H1 (cell line): ENCODE measurements around the gene PGM2L1. TPM values are rescaled to one million over a fixed set of nuclear protein-coding genes. Genes with fewer than 3 reads are reported as not detected.

Experiments used
- CTCF ChIA-PET: fragments of 300-600 bp; sonication (Branson Sonifier 250); formaldehyde crosslinking; loops from one replicate; lab custom pipeline; 2021; ENCODE audit not compliant: partially characterized antibody; lab: Charles Lee
- POLR2A ChIA-PET: fragments of 300-600 bp; sonication (Branson Sonifier 250); formaldehyde crosslinking; loops from one replicate; lab custom pipeline; 2021; ENCODE audit warnings: inconsistent platforms; ENCODE audit not compliant: partially characterized antibody; lab: Charles Lee
- DNase-seq, 2 experiments: peaks; one replicate each; pipeline versions ENCODE4 v3.0.0 to v3.0.0-alpha.2; 2010 to 2022; ENCODE audit warnings: low spot score in 2 of 2, low read depth in 1 of 2, mixed read lengths in 1 of 2
- FAIRE-seq: peaks from 2 replicates; lab custom pipeline; 2011; peaks lifted over from hg19 to GRCh38; lab: Jason Lieb, UNC
- H2AFZ ChIP-seq: 2 replicates; pipeline ENCODE4 v1.8.1; 2012; ENCODE audit warnings: low read length, inconsistent platforms
- H2AK5ac ChIP-seq: 2 replicates; pipeline ENCODE4 v1.6.1; 2013; ENCODE audit warnings: low read depth, low read length
- H2BK120ac ChIP-seq: replicated peaks from 2 replicates; pipeline ENCODE3; 2013; ENCODE audit warnings: low read depth, low read length, inconsistent platforms
- H2BK12ac ChIP-seq: 2 replicates; pipeline ENCODE4 v1.6.1; 2013; ENCODE audit warnings: low read depth, low read length
- H2BK15ac ChIP-seq: 2 replicates; pipeline ENCODE4 v1.6.1; 2013; ENCODE audit warnings: low read length
- H2BK20ac ChIP-seq: 2 replicates; pipeline ENCODE4 v1.6.1; 2013; ENCODE audit warnings: low read length
- H2BK5ac ChIP-seq: 2 replicates; pipeline ENCODE4 v1.6.1; 2013; ENCODE audit warnings: low read depth, low read length
- H3K14ac ChIP-seq: 2 replicates; pipeline ENCODE4 v1.6.1; 2013; ENCODE audit warnings: inconsistent platforms; ENCODE audit not compliant: insufficient read length
- H3K18ac ChIP-seq: 2 replicates; pipeline ENCODE4 v1.6.1; 2013; ENCODE audit warnings: low read length; ENCODE audit errors: extremely low read depth
- H3K23ac ChIP-seq: 2 replicates; pipeline ENCODE4 v1.6.1; 2013; ENCODE audit warnings: inconsistent platforms; ENCODE audit not compliant: insufficient read length
- H3K23me2 ChIP-seq: 2 replicates; pipeline ENCODE4 v1.6.1; 2013; ENCODE audit warnings: low read depth, low read length
- H3K27ac ChIP-seq: 2 replicates; pipeline ENCODE4 v1.6.1; 2011; ENCODE audit warnings: low read depth, low read length, inconsistent platforms
- H3K27me3 ChIP-seq, 4 experiments: replicated peaks in 1 of 4; 1 replicate in 1 of 4; 2 replicates in 3 of 4; pipeline versions ENCODE4 v1.6.1 to v1.8.1; 2011 to 2013; ENCODE audit warnings: low read length in 3 of 4, mild to moderate bottlenecking in 3 of 4, inconsistent platforms in 2 of 4, mixed read lengths in 2 of 4, moderate library complexity in 1 of 4; ENCODE audit not compliant: control insufficient read depth in 3 of 4, insufficient read depth in 3 of 4; ENCODE audit errors: extremely low read depth in 1 of 4
- H3K36me3 ChIP-seq, 4 experiments: 2 replicates each; pipeline versions ENCODE4 v1.6.1 to v1.8.1; 2011 to 2013; ENCODE audit warnings: mild to moderate bottlenecking in 4 of 4, low read length in 3 of 4, moderate library complexity in 2 of 4, control low read depth in 1 of 4, inconsistent platforms in 1 of 4; ENCODE audit not compliant: insufficient read depth in 4 of 4, control insufficient read depth in 2 of 4
- H3K4ac ChIP-seq: replicated peaks from 2 replicates; pipeline ENCODE3; 2013; ENCODE audit warnings: low read length, low read depth, mixed read lengths, inconsistent platforms; ENCODE audit not compliant: insufficient read length
- H3K4me1 ChIP-seq, 4 experiments: replicated peaks in 1 of 4; 1 replicate in 1 of 4; 2 replicates in 3 of 4; pipeline versions ENCODE4 v1.6.1 to v1.8.1; 2011 to 2013; ENCODE audit warnings: low read length in 3 of 4, inconsistent platforms in 2 of 4, mixed read lengths in 1 of 4; ENCODE audit not compliant: insufficient read depth in 4 of 4, control insufficient read depth in 3 of 4
- H3K4me2 ChIP-seq, 2 experiments: 2 replicates each; pipeline versions ENCODE4 v1.6.1 to v1.8.1; 2011 to 2013; ENCODE audit warnings: low read depth in 2 of 2, low read length in 2 of 2, control low read depth in 1 of 2, inconsistent platforms in 1 of 2, mild to moderate bottlenecking in 1 of 2; ENCODE audit not compliant: insufficient read depth in 1 of 2
- H3K4me3 ChIP-seq, 4 experiments: fragments of 200-600, 300-600 bp in 1 of 4; sonication (generic), shearing (Covaris generic), sonication (Bioruptor Twin) in 1 of 4; 2 replicates each; pipeline versions ENCODE4 v1.5.1 to v1.8.1; 2011 to 2016; ENCODE audit warnings: low read length in 4 of 4, low read depth in 3 of 4, control low read depth in 2 of 4, inconsistent platforms in 2 of 4, mild to moderate bottlenecking in 2 of 4, mixed read lengths in 1 of 4, moderate library complexity in 1 of 4; ENCODE audit not compliant: insufficient read depth in 2 of 4; ENCODE audit errors: extremely low read depth in 1 of 4
- H3K56ac ChIP-seq: replicated peaks from 2 replicates; pipeline ENCODE3; 2013; ENCODE audit warnings: low read depth, mild to moderate bottlenecking, mixed read lengths, low read length, inconsistent platforms; ENCODE audit not compliant: insufficient read length
- H3K79me1 ChIP-seq: 2 replicates; pipeline ENCODE4 v1.6.1; 2013; ENCODE audit warnings: low read depth, low read length, control low read depth
- H3K79me2 ChIP-seq, 2 experiments: 2 replicates each; pipeline versions ENCODE4 v1.6.1 to v1.8.1; 2012 to 2013; ENCODE audit warnings: low read length in 2 of 2, mild to moderate bottlenecking in 2 of 2, inconsistent platforms in 1 of 2; ENCODE audit not compliant: insufficient read depth in 2 of 2, control insufficient read depth in 1 of 2
- H3K9ac ChIP-seq, 4 experiments: replicated peaks in 1 of 4; 1 replicate in 1 of 4; 2 replicates in 3 of 4; pipeline versions ENCODE4 v1.6.1 to v1.8.1; 2011 to 2013; ENCODE audit warnings: low read depth in 3 of 4, low read length in 3 of 4, control low read depth in 2 of 4, mild to moderate bottlenecking in 2 of 4, moderate library complexity in 2 of 4, inconsistent platforms in 1 of 4; ENCODE audit errors: extremely low read depth in 1 of 4
- H3K9me3 ChIP-seq, 2 experiments: 2 replicates each; pipeline versions ENCODE4 v1.6.1 to v1.8.1; 2012 to 2013; ENCODE audit warnings: mild to moderate bottlenecking in 2 of 2, moderate library complexity in 2 of 2, control low read depth in 1 of 2, inconsistent platforms in 1 of 2, low read depth in 1 of 2, low read length in 1 of 2, mixed read lengths in 1 of 2; ENCODE audit not compliant: insufficient read depth in 2 of 2
- H4K20me1 ChIP-seq, 2 experiments: replicated peaks in 1 of 2; 2 replicates each; pipeline versions ENCODE3 to v1.8.1; 2011 to 2013; ENCODE audit warnings: inconsistent platforms in 2 of 2, low read length in 2 of 2, mild to moderate bottlenecking in 1 of 2; ENCODE audit not compliant: insufficient read depth in 2 of 2, control insufficient read depth in 1 of 2
- H4K5ac ChIP-seq: 2 replicates; pipeline ENCODE4 v1.6.1; 2013; ENCODE audit warnings: low read length, low read depth, mixed read lengths, inconsistent platforms; ENCODE audit not compliant: insufficient read length
- H4K8ac ChIP-seq: 2 replicates; pipeline ENCODE4 v1.8.0; 2013; ENCODE audit warnings: mild to moderate bottlenecking, moderate library complexity, low read length, inconsistent platforms; ENCODE audit not compliant: insufficient read depth; ENCODE audit errors: extremely low read depth
- H4K91ac ChIP-seq: replicated peaks from 2 replicates; pipeline ENCODE3; 2013; ENCODE audit warnings: low read length, mixed read lengths, inconsistent platforms; ENCODE audit not compliant: insufficient read length
- BRCA1 ChIP-seq: IDR thresholded peaks from 2 replicates; pipeline ENCODE4 v1.6.1; 2012; ENCODE audit warnings: low read depth, low read length, improper control_type of control experiment
- EGR1 ChIP-seq: IDR thresholded peaks from 2 replicates; pipeline ENCODE4 v1.6.1; 2011; ENCODE audit warnings: low read depth, low read length, borderline replicate concordance
- EZH2 ChIP-seq: fragments of 200-600 bp; sonication (generic); IDR thresholded peaks from 2 replicates; pipeline ENCODE4 v1.7.1; 2012; ENCODE audit warnings: low read depth, mild to moderate bottlenecking, moderate library complexity, low read length, inconsistent platforms; ENCODE audit not compliant: severe bottlenecking
- GABPA ChIP-seq: IDR thresholded peaks from 2 replicates; pipeline ENCODE4 v1.6.1; 2011; ENCODE audit warnings: mild to moderate bottlenecking, low read length, moderate library complexity, borderline replicate concordance; ENCODE audit not compliant: insufficient read depth
- NRF1 ChIP-seq: IDR thresholded peaks from 2 replicates; pipeline ENCODE4 v1.6.1; 2011; ENCODE audit warnings: mild to moderate bottlenecking, low read depth, low read length, improper control_type of control experiment
- PHF8 ChIP-seq: fragments of 200-600 bp; sonication (generic); conservative IDR thresholded peaks from 2 replicates; pipeline ENCODE4 v1.7.1; 2012; ENCODE audit warnings: low read depth, mild to moderate bottlenecking, inconsistent platforms, low read length, moderate library complexity
- RBBP5 ChIP-seq: IDR thresholded peaks from 2 replicates; pipeline ENCODE4 v1.7.1; 2012; ENCODE audit warnings: low read depth, mild to moderate bottlenecking, inconsistent platforms, low read length, moderate library complexity, borderline replicate concordance
- RNF2 ChIP-seq: fragments of 200-900, 300-1000 bp; sonication (generic); IDR thresholded peaks from 2 replicates; pipeline ENCODE4 v1.7.1; 2016; ENCODE audit warnings: borderline replicate concordance, low read depth, mild to moderate bottlenecking, antibody characterized with exemption, low read length; ENCODE audit not compliant: poor library complexity, severe bottlenecking; ENCODE audit errors: missing control alignments
- SP2 ChIP-seq: IDR thresholded peaks from 2 replicates; pipeline ENCODE4 v1.6.1; 2012; ENCODE audit warnings: mild to moderate bottlenecking, low read length, inconsistent platforms
- SRF ChIP-seq: IDR thresholded peaks from 2 replicates; pipeline ENCODE4 v1.6.1; 2011; ENCODE audit warnings: mild to moderate bottlenecking, low read depth, low read length, moderate library complexity
- SUZ12 ChIP-seq: fragments of 200-600 bp; sonication (generic); IDR thresholded peaks from 2 replicates; pipeline ENCODE4 v1.6.1; 2012; ENCODE audit warnings: mild to moderate bottlenecking, inconsistent platforms, low read length, moderate library complexity, mixed read lengths
- TCF12 ChIP-seq: IDR thresholded peaks from 2 replicates; pipeline ENCODE4 v1.6.1; 2011; ENCODE audit warnings: low read depth, mild to moderate bottlenecking, low read length
- ZNF274 ChIP-seq: IDR thresholded peaks from 2 replicates; pipeline ENCODE4 v1.7.0; 2012; ENCODE audit warnings: low read length, borderline replicate concordance; ENCODE audit errors: extremely low read depth
- WGBS, 2 experiments: shearing (Covaris generic) in 1 of 2; methylation state at CpG; one replicate each; pipeline versions ENCODE4 v1.1.6 to v1.1.7; 2013 to 2015; ENCODE audit warnings: low lambda C conversion rate in 2 of 2, mixed read lengths in 2 of 2, inconsistent platforms in 1 of 2, low coverage in 1 of 2, missing lambda C conversion rate in 1 of 2; ENCODE audit not compliant: insufficient replicate concordance in 2 of 2, insufficient coverage in 1 of 2, insufficient read length in 1 of 2; ENCODE audit errors: extremely low coverage in 1 of 2, missing lambda C conversion rate in 1 of 2; 5-methylcytosine and 5-hydroxymethylcytosine counted together
- polyA plus RNA-seq, 7 experiments: library from polyadenylated mRNA; depleted of rRNA in 3 of 7; stranded (reverse) in 5 of 7; unstranded in 2 of 7; fragments of >200 nt in 5 of 7; fragments of 200-250 nt in 2 of 7; gene quantifications; 1 replicate in 5 of 7; 2 replicates in 1 of 7; 4 replicates in 1 of 7; pipeline versions ENCODE4 v1.2.1 to v1.2.3, GENCODE V29; 2011 to 2013; ENCODE audit warnings: missing spikeins in 2 of 7, mixed read lengths in 2 of 7
- total RNA-seq: library from RNA; stranded (reverse); fragmentation: NEBNext Ultra II Directional; extraction: Animal tissue kit (Norgen Biotek cat#: 25700); gene quantifications from 2 replicates; pipeline ENCODE4 v1.2.1, GENCODE V29; 2021

PGM2L1 gene
- total and polyA plus RNA-seq, 2 of the 8 experiments (the other 6 are each of a cell fraction or from before 2014, with no cell fraction given): 5.0 to 42.7 TPM

GRCh38 chr11:74437441-74438042 is 39.3 kb upstream of the PGM2L1 start:
- no peak overlapping the region for H2BK20ac ChIP-seq
- no peaks in the 10 kb centered on the region for H3K23me2 ChIP-seq
- no peaks in the 10 kb centered on the region for H3K9me3 ChIP-seq
- no peak overlapping the region for H2BK15ac ChIP-seq
- H3K56ac ChIP-seq: no peak overlapping the region
- no peaks in the 10 kb centered on the region for H3K4me1 ChIP-seq
- POLR2A ChIA-PET: interaction anchor here (1.1 kb wide), 1 partner anchor 56 kb away, joined by 3 read pairs; the partner anchor contains the start of gene LIPT2
- CTCF ChIA-PET: interaction anchor here (0.6 to 6.4 kb wide), 7 partner anchors 13 to 182 kb away, joined by 3 to 63 read pairs (median 3); no protein-coding TSS in a partner anchor
- WGBS, 2 experiments: 79% methylated on average over 1 of the region's 1 CpG; no CpG with 5 or more reads in 1 of the 2 experiments
- H3K14ac ChIP-seq: no peak overlapping the region
- no peak overlapping the region for H2AFZ ChIP-seq
- H4K20me1 ChIP-seq: no peaks in the 10 kb centered on the region
- H3K27me3 ChIP-seq: peaks cover 0 to 2% (median 0%) of the 10 kb centered on the region in 4 experiments; a peak in 1 of 7 replicates
- no peak overlapping the region for H3K4ac ChIP-seq
- H3K79me1 ChIP-seq: no peaks in the 10 kb centered on the region
- no peak overlapping the region for H4K8ac ChIP-seq
- H4K91ac ChIP-seq: no peak overlapping the region
- no peaks in the 10 kb centered on the region for H3K79me2 ChIP-seq
- H3K23ac ChIP-seq: no peak overlapping the region
- no peak overlapping the region for H2BK12ac ChIP-seq
- FAIRE-seq: no peak
- H3K9ac ChIP-seq: no peak overlapping the region
- DNase-seq: no peak
- H2BK5ac ChIP-seq: no peak overlapping the region
- H2AK5ac ChIP-seq: no peak overlapping the region
- H4K5ac ChIP-seq: no peak overlapping the region
- H3K18ac ChIP-seq: no peak overlapping the region
- H3K4me2 ChIP-seq: no peak overlapping the region
- no peak overlapping the region for H3K4me3 ChIP-seq
- H2BK120ac ChIP-seq: no peak overlapping the region
- no peak overlapping the region for H3K27ac ChIP-seq
- H3K36me3 ChIP-seq: no peaks in the 10 kb centered on the region
- no peak for TF ChIP-seq EGR1
- no peak for TF ChIP-seq EZH2
- TF ChIP-seq ZNF274: no peak
- TF ChIP-seq BRCA1: no peak
- no peak for TF ChIP-seq PHF8
- TF ChIP-seq NRF1: no peak
- TF ChIP-seq RBBP5: no peak
- TF ChIP-seq RNF2: no peak
- TF ChIP-seq SUZ12: no peak
- TF ChIP-seq SP2: no peak
- no peak for TF ChIP-seq SRF
- TF ChIP-seq GABPA: no peak
- TF ChIP-seq TCF12: no peak
